ENCODE data around the gene NACA.

GRCh38 chr12:56749853-56750252 lies 24.8 kb upstream of the NACA start:
- TF ChIP-seq EZH2 (IDR thresholded peaks at IDR 0.05; ENCODE audit: insufficient read depth, poor library complexity, severe bottlenecking) (no peak), EZH2phosphoT487 (IDR thresholded peaks at IDR 0.05; ENCODE audit: insufficient read depth, low read depth) (no peak)

Data from GM23248 (cell line).